Adrenal gland (tissue), 12 donors: ENCODE data around the gene ACSF3. TPM values are rescaled to one million over a fixed set of nuclear protein-coding genes. Genes with fewer than 3 reads are reported as not detected.

ENCODE experiments used
- DNase-seq, 7 donors: peaks; one replicate each; pipeline ENCODE4 v3.0.0-alpha.2; 2019 to 2020
- H3K27ac ChIP-seq, 5 donors: fragments of 200-600 bp; sonication (generic) in 4 of 5; 1 replicate in 3 of 5; 2 replicates in 2 of 5; pipeline versions ENCODE4 v1.5.1 to v1.8.0; 2016 to 2020; ENCODE audit warnings: mild to moderate bottlenecking in 1 of 5
- H3K27me3 ChIP-seq: fragments of 200-600 bp; 2 replicates; pipeline ENCODE4 v1.8.0; 2021
- H3K36me3 ChIP-seq, 2 donors: fragments of 200-600 bp; replicated peaks in 1 of 2; 1 replicate in 1 of 2; 2 replicates in 1 of 2; pipeline versions ENCODE4 v1.5.1 to v1.8.0; 2018 to 2022
- H3K4me1 ChIP-seq, 2 donors: fragments of 200-600 bp; replicated peaks in 1 of 2; 1 replicate in 1 of 2; 2 replicates in 1 of 2; pipeline versions ENCODE4 v1.5.1 to v1.8.0; 2018 to 2021
- H3K4me3 ChIP-seq, 4 donors: fragments of 200-600 bp; sonication (generic) in 3 of 4; one replicate each; pipeline ENCODE4 v1.5.1; 2016 to 2018
- H3K9me3 ChIP-seq, 3 donors: fragments of 200-600 bp; sonication (generic) in 1 of 3; replicated peaks in 1 of 3; 1 replicate in 2 of 3; 2 replicates in 1 of 3; pipeline versions ENCODE4 v1.5.1 to v1.8.0; 2016 to 2021
- CTCF ChIP-seq, 6 experiments: fragments of 450-650 bp in 4 of 6; fragments of 200-600 bp in 2 of 6; sonication (generic) in 1 of 6; IDR thresholded peaks; 1 replicate in 5 of 6; 2 replicates in 1 of 6; pipeline versions ENCODE4 v1.5.1 to v1.8.0; 2016 to 2021; ENCODE audit warnings: antibody characterized with exemption in 6 of 6, mild to moderate bottlenecking in 2 of 6, moderate library complexity in 1 of 6
- POLR2A ChIP-seq, 2 donors: fragments of 450-650 bp; IDR thresholded peaks; one replicate each; pipeline ENCODE4 v1.6.1; 2017; ENCODE audit warnings: antibody characterized with exemption in 2 of 2, mild to moderate bottlenecking in 2 of 2, moderate library complexity in 1 of 2
- WGBS, 4 donors: extraction: QIAGEN DNeasy Blood & Tissue Kit in 2 of 4; methylation state at CpG; one replicate each; pipeline versions ENCODE4 v1.1.5 to v1.1.7; 2013 to 2017; 5-methylcytosine and 5-hydroxymethylcytosine counted together
- intact Hi-C, 2 donors: fragments of 100-400 bp; cut with DNase I; formaldehyde crosslinking; loops; one replicate each; pipeline versions ENCODE4 v1.14.1 to v1.15.0; 2022 to 2023
- polyA plus RNA-seq, 3 donors: library from polyadenylated mRNA; stranded (reverse); fragments of 200-250 nt in 2 of 3; fragments of 350-450 nt in 1 of 3; fragmentation: Illumina TruSeq in 1 of 3; extraction: RNeasy Lipid Tissue Mini Kit (QIAGEN cat#74804) in 1 of 3; gene quantifications; one replicate each; pipeline ENCODE4 v1.2.3, GENCODE V29; 2013 to 2014
- total RNA-seq, 9 donors: library from RNA; depleted of rRNA in 4 of 9; stranded (reverse); fragments of >200 nt in 4 of 9; fragments of 120-200 nt in 1 of 9; fragmentation: NEBNext Ultra II Directional in 1 of 9; extraction: Animal tissue kit (Norgen Biotek cat#: 25700) in 1 of 9; gene quantifications; one replicate each; pipeline versions ENCODE4 v1.1.0 to v1.2.4, GENCODE V29; 2013 to 2023
- donor health status: healthy with polysubstance abuse.
- donor health status: Bipolar disorder and iron deficiency.
- donor health status: DM: yes; HTN: yes; CAD: no.
- donor health status: DM: no; HTN: no; CAD: no.
- donor health status: DM: no; HTN: no; CAD: no.
- donor health status: DM: yes; HTN: yes; CAD: no.

Gene ACSF3
- total and polyA plus RNA-seq, 12 donors, result 32.4 to 90.3 (median 57.0) TPM

GRCh38 chr16:89107203-89107582, 13.5 kb downstream of the ACSF3 start:
- Histone ChIP-seq H3K4me3 (no peak overlapping the region), H3K4me1 (no peaks in the 10 kb centered on the region), H3K27me3 (no peaks in the 10 kb centered on the region), H3K36me3 (peaks cover 0 to 66% of the 10 kb centered on the region in 2 donors), H3K27ac (no peak overlapping the region), H3K9me3 (no peaks in the 10 kb centered on the region)
- peak in 1 of 7 donors; percentile 11 for DNase-seq
- 92 to 94% (median 93%) methylated on average over 18 to 20 of the region's 20 CpGs for WGBS, 4 donors
- no peak for TF ChIP-seq POLR2A (IDR thresholded peaks at IDR 0.05)
- no peak for TF ChIP-seq CTCF (IDR thresholded peaks at IDR 0.05)
- intact Hi-C loops, result no loop called here

DNA sequence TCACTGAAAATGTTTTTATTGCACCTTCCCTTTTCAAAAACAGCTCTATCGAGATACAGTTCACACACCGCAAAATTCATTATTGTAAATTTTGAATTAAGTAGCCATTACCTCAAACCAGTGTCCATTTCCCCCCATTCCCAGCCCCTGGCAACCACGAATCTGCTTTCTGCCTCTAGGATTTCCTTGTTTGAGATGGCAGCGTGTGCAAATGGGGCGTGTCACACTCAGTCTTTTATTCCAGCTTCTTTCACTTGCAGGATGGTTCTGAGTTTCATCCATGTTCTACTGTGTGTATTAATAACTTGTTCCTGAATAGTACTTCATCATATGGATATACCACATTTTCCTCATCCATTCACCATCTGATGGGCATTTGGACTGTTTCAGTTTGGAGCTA, 14.8 kb downstream of the ACSF3 start:
- intact Hi-C loops, result no loop called here
- no peak overlapping the region for H3K4me3 ChIP-seq

DNA sequence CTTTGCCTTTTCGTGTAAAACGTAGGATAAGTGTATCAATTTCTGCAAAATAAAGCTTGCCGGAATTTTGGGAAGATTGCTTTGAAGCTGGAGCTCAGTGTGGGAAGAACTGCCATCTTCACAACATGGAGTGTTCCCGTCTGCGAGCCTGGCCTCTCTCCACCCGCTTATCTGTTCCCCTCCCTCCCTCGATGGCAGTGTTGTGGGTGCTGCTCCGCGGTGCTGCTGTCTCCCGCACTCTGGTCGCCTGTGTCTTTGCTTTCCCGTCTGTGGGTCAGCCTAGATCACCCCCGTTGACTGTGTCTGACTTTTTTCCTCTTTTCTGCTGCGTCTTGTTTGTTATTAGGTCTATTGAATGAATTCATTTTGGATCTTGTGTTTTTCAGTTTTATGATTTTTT, 17.0 kb downstream of the ACSF3 start:
- Histone ChIP-seq H3K27ac (no peak overlapping the region), H3K4me1 (no peaks in the 10 kb centered on the region), H3K36me3 (peaks cover 0 to 65% of the 10 kb centered on the region in 2 donors), H3K9me3 (no peaks in the 10 kb centered on the region), H3K4me3 (no peak overlapping the region), H3K27me3 (no peaks in the 10 kb centered on the region)
- no peak for DNase-seq
- intact Hi-C loops, result no loop called here
- TF ChIP-seq POLR2A (IDR thresholded peaks at IDR 0.05) (no peak), CTCF (IDR thresholded peaks at IDR 0.05) (no peak)
- 92 to 95% (median 94%) methylated on average over 14 of the region's 14 CpGs for WGBS, 4 donors

More for the DNA sequence above, 14.8 kb downstream of the ACSF3 start:
- no peaks in the 10 kb centered on the region for H3K9me3 ChIP-seq
- H3K27ac ChIP-seq, result no peak overlapping the region
- WGBS, 4 donors, result 91 to 96% (median 96%) methylated on average over 5 of the region's 5 CpGs
- H3K36me3 ChIP-seq, result peaks cover 0 to 66% of the 10 kb centered on the region in 2 donors
- H3K27me3 ChIP-seq, result no peaks in the 10 kb centered on the region
- no peak for TF ChIP-seq CTCF (IDR thresholded peaks at IDR 0.05)
- no peak for TF ChIP-seq POLR2A (IDR thresholded peaks at IDR 0.05)
- H3K4me1 ChIP-seq, result no peaks in the 10 kb centered on the region
- DNase-seq, result no peak

DNA sequence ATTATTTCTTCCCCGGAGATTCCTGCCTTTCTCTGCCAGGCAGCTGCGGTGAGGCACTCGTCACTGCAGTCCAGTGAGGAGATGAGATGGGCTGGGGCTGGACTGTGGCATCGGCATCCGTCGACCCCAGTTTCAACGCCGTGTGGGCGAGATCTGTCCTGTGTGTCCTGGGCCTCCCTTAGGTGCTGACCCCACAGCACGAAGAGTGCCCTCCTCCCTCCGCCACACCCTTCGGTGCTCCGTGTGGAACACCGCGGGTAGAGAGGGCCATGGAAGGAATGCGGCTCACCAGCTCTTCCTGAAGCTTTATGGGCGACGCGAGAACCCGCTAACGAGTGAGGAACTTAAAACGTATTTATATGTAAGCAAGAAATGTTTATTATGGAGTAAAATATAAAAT, 17.6 kb downstream of the ACSF3 start:
- H3K27me3 ChIP-seq, result no peaks in the 10 kb centered on the region
- TF ChIP-seq POLR2A (IDR thresholded peaks at IDR 0.05), result no peak
- no peak for TF ChIP-seq CTCF (IDR thresholded peaks at IDR 0.05)
- intact Hi-C loops, result no loop called here
- DNase-seq, result no peak
- H3K9me3 ChIP-seq, result no peaks in the 10 kb centered on the region
- no peak overlapping the region for H3K27ac ChIP-seq
- peaks cover 0 to 63% of the 10 kb centered on the region in 2 donors for H3K36me3 ChIP-seq
- 92 to 97% (median 95%) methylated on average over 21 to 22 of the region's 22 CpGs for WGBS, 4 donors
- H3K4me3 ChIP-seq, result no peak overlapping the region
- no peaks in the 10 kb centered on the region for H3K4me1 ChIP-seq
